GM23338 (cell line): ENCODE data around the gene CEP131. TPM values are rescaled to one million over a fixed set of nuclear protein-coding genes. Genes with fewer than 3 reads are reported as not detected.

Experiments used
- ATAC-seq: fragments of 200-7000 bp; cut with Tn5 transposase; 3 replicates; pipeline ENCODE4 v1.9.1; 2020
- DNase-seq: peaks from one replicate; pipeline ENCODE4 v3.0.0-alpha.2; 2015; ENCODE audit warnings: low spot score
- H2AFZ ChIP-seq: fragments of 200-600 bp; sonication (generic); 2 replicates; pipeline ENCODE4 v1.8.0; 2016; ENCODE audit warnings: antibody characterized with exemption, mild to moderate bottlenecking, moderate library complexity
- H3F3A ChIP-seq: fragments of 200-600 bp; sonication (generic); replicated peaks from 2 replicates; pipeline ENCODE4 v1.8.0; 2017; ENCODE audit warnings: antibody characterized with exemption, mixed run types, low read depth
- H3K27ac ChIP-seq: fragments of 200-600 bp; sonication (generic); 2 replicates; pipeline ENCODE4 v1.6.1; 2016; ENCODE audit warnings: low read depth
- H3K27me3 ChIP-seq: fragments of 200-600 bp; sonication (generic); 2 replicates; pipeline ENCODE4 v1.8.0; 2016; ENCODE audit warnings: mild to moderate bottlenecking, mixed run types, moderate library complexity; ENCODE audit not compliant: insufficient read depth
- H3K36me3 ChIP-seq: fragments of 200-600 bp; sonication (generic); 2 replicates; pipeline ENCODE4 v1.8.0; 2016; ENCODE audit warnings: mild to moderate bottlenecking; ENCODE audit not compliant: insufficient read depth
- H3K4me1 ChIP-seq: fragments of 200-600 bp; sonication (generic); 2 replicates; pipeline ENCODE4 v1.8.0; 2016; ENCODE audit warnings: mild to moderate bottlenecking, moderate library complexity; ENCODE audit not compliant: insufficient read depth
- H3K4me2 ChIP-seq: fragments of 200-600 bp; sonication (generic); 2 replicates; pipeline ENCODE4 v1.7.1; 2017; ENCODE audit warnings: mixed run types
- H3K4me3 ChIP-seq: fragments of 200-600 bp; sonication (generic); 2 replicates; pipeline ENCODE4 v1.6.1; 2016; ENCODE audit warnings: mixed run types
- H3K79me2 ChIP-seq: fragments of 200-600 bp; sonication (generic); replicated peaks from 2 replicates; pipeline ENCODE4 v1.8.0; 2017; ENCODE audit warnings: mild to moderate bottlenecking; ENCODE audit not compliant: insufficient read depth
- H3K9me2 ChIP-seq: fragments of 200-600 bp; sonication (generic); 2 replicates; pipeline ENCODE4 v1.8.0; 2017; ENCODE audit not compliant: insufficient read depth
- H4K20me1 ChIP-seq: fragments of 200-600 bp; sonication (generic); replicated peaks from 2 replicates; pipeline ENCODE4 v1.8.0; 2017; ENCODE audit warnings: mild to moderate bottlenecking; ENCODE audit not compliant: insufficient read depth
- H3K27ac Mint-ChIP-seq: 2 replicates; pipeline ENCODE4 v1.8.0; 2020; ENCODE audit warnings: inconsistent platforms, mild to moderate bottlenecking, moderate library complexity, mixed read lengths
- H3K27me3 Mint-ChIP-seq: 3 replicates; pipeline ENCODE4 v1.8.0; 2022; ENCODE audit warnings: low read depth, mild to moderate bottlenecking, moderate library complexity, mixed read lengths, inconsistent platforms; ENCODE audit not compliant: insufficient read depth, poor library complexity
- H3K36me3 Mint-ChIP-seq: 3 replicates; pipeline ENCODE4 v1.8.0; 2021; ENCODE audit warnings: low read depth, mild to moderate bottlenecking, inconsistent platforms, moderate library complexity, mixed read lengths
- H3K4me1 Mint-ChIP-seq: 3 replicates; pipeline ENCODE4 v1.8.0; 2020; ENCODE audit warnings: mild to moderate bottlenecking, inconsistent platforms, mixed read lengths
- H3K4me3 Mint-ChIP-seq: 3 replicates; pipeline ENCODE4 v1.8.0; 2021; ENCODE audit warnings: moderate library complexity, mild to moderate bottlenecking, inconsistent platforms, mixed read lengths
- H3K9me3 Mint-ChIP-seq: 3 replicates; pipeline ENCODE4 v1.8.0; 2020; ENCODE audit warnings: moderate library complexity, mild to moderate bottlenecking, inconsistent platforms, mixed read lengths
- CREB1 ChIP-seq: fragments of 250-450 bp; sonication (Bioruptor Pico); IDR thresholded peaks from 2 replicates; pipeline ENCODE4 v1.5.0; 2020; ENCODE audit warnings: low read depth, mild to moderate bottlenecking, moderate library complexity
- EZH2 ChIP-seq: fragments of 200-600 bp; sonication (generic); IDR thresholded peaks from one replicate; pipeline ENCODE4 v1.8.0; 2017; ENCODE audit warnings: antibody characterized with exemption, mild to moderate bottlenecking, low read depth; ENCODE audit not compliant: unreplicated experiment
- EZH2phosphoT487 ChIP-seq: fragments of 200-600 bp; sonication (generic); IDR thresholded peaks from one replicate; pipeline ENCODE4 v1.8.1; 2018; ENCODE audit warnings: antibody characterized with exemption; ENCODE audit not compliant: unreplicated experiment
- JUNB ChIP-seq: IDR thresholded peaks from one replicate; pipeline ENCODE4 v1.6.1; 2016; ENCODE audit warnings: antibody characterized with exemption; ENCODE audit not compliant: unreplicated experiment
- NANOG ChIP-seq: IDR thresholded peaks from 2 replicates; pipeline ENCODE4 v1.6.1; 2016; ENCODE audit warnings: antibody characterized with exemption, borderline replicate concordance
- POLR2AphosphoS5 ChIP-seq: IDR thresholded peaks from 2 replicates; pipeline ENCODE4 v1.6.1; 2016; ENCODE audit warnings: antibody characterized with exemption, low read depth
- STAT1 ChIP-seq: IDR thresholded peaks from one replicate; pipeline ENCODE4 v1.6.1; 2016; ENCODE audit warnings: antibody characterized with exemption; ENCODE audit not compliant: unreplicated experiment
- ZNF114 ChIP-seq: fragments of 250-450 bp; sonication (Bioruptor Pico); IDR thresholded peaks from 2 replicates; pipeline ENCODE4 v1.5.0; 2020; ENCODE audit warnings: mild to moderate bottlenecking, moderate library complexity
- ZNF331 ChIP-seq: fragments of 250-450 bp; sonication (Bioruptor Pico); IDR thresholded peaks from 2 replicates; pipeline ENCODE4 v1.5.0; 2020; ENCODE audit warnings: low read depth, mild to moderate bottlenecking, moderate library complexity
- polyA plus RNA-seq: library from polyadenylated mRNA; unstranded; fragments of >200 nt; fragmentation: Nextera tagmentation; extraction: Ambion mirVana; gene quantifications from 2 replicates; pipeline ENCODE4 v1.2.1, GENCODE V29; 2016
- total RNA-seq: library from RNA; depleted of rRNA; stranded (reverse); fragments of >200 nt; shearing (Covaris generic); gene quantifications from 2 replicates; pipeline ENCODE4 v1.2.3, GENCODE V29; 2014
- TF ChIP-seq, protein P1 (sequence below): IDR thresholded peaks from one replicate; pipeline ENCODE4 v1.6.1; 2018; ENCODE audit warnings: antibody characterized with exemption; ENCODE audit not compliant: unreplicated experiment
- TF ChIP-seq, protein P2 (sequence below), 2 experiments: fragments of 200-600 bp in 1 of 2; sonication (generic) in 1 of 2; conservative IDR thresholded peaks; 2 replicates each; pipeline versions ENCODE4 v1.5.1 to v1.6.1; 2016 to 2017; ENCODE audit warnings: antibody characterized with exemption in 2 of 2, low read depth in 2 of 2, mild to moderate bottlenecking in 2 of 2, moderate library complexity in 1 of 2
- TF ChIP-seq, protein P3 (sequence below): fragments of 250-450 bp; sonication (Bioruptor Pico); IDR thresholded peaks from 2 replicates; pipeline ENCODE4 v1.5.0; 2020; ENCODE audit warnings: mild to moderate bottlenecking, moderate library complexity
- TF ChIP-seq, protein P4 (sequence below): IDR thresholded peaks from 2 replicates; pipeline ENCODE4 v1.6.1; 2016; ENCODE audit warnings: antibody characterized with exemption

CEP131 gene
- total and polyA plus RNA-seq, 2 experiments from 2014 or later, result 26.8 to 35.5 TPM

DNA sequence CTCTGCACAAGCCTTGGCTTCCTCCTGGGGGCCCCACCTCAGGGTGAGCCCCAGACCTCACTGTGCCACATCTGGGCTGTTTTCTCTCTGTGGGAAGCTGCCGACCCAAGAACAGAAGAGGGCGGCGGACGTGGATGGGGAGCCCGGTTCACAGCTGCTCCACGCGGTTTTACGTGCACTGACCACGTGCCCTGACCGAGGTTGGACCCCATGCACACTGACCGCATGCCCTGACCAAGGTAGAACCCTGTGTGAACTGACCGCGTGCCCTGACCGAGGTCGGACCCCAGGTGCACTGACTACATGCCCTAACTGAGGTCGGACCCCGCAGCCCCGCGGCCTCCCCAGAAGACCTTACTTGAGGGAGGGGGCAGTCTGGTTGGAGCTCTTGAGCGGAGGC, 19.6 kb downstream of the CEP131 start:
- TF ChIP-seq, protein P1, sequence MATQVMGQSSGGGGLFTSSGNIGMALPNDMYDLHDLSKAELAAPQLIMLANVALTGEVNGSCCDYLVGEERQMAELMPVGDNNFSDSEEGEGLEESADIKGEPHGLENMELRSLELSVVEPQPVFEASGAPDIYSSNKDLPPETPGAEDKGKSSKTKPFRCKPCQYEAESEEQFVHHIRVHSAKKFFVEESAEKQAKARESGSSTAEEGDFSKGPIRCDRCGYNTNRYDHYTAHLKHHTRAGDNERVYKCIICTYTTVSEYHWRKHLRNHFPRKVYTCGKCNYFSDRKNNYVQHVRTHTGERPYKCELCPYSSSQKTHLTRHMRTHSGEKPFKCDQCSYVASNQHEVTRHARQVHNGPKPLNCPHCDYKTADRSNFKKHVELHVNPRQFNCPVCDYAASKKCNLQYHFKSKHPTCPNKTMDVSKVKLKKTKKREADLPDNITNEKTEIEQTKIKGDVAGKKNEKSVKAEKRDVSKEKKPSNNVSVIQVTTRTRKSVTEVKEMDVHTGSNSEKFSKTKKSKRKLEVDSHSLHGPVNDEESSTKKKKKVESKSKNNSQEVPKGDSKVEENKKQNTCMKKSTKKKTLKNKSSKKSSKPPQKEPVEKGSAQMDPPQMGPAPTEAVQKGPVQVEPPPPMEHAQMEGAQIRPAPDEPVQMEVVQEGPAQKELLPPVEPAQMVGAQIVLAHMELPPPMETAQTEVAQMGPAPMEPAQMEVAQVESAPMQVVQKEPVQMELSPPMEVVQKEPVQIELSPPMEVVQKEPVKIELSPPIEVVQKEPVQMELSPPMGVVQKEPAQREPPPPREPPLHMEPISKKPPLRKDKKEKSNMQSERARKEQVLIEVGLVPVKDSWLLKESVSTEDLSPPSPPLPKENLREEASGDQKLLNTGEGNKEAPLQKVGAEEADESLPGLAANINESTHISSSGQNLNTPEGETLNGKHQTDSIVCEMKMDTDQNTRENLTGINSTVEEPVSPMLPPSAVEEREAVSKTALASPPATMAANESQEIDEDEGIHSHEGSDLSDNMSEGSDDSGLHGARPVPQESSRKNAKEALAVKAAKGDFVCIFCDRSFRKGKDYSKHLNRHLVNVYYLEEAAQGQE, result no peak
- TF ChIP-seq, protein P2, sequence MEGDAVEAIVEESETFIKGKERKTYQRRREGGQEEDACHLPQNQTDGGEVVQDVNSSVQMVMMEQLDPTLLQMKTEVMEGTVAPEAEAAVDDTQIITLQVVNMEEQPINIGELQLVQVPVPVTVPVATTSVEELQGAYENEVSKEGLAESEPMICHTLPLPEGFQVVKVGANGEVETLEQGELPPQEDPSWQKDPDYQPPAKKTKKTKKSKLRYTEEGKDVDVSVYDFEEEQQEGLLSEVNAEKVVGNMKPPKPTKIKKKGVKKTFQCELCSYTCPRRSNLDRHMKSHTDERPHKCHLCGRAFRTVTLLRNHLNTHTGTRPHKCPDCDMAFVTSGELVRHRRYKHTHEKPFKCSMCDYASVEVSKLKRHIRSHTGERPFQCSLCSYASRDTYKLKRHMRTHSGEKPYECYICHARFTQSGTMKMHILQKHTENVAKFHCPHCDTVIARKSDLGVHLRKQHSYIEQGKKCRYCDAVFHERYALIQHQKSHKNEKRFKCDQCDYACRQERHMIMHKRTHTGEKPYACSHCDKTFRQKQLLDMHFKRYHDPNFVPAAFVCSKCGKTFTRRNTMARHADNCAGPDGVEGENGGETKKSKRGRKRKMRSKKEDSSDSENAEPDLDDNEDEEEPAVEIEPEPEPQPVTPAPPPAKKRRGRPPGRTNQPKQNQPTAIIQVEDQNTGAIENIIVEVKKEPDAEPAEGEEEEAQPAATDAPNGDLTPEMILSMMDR (conservative IDR thresholded peaks at IDR 0.05; ENCODE audit: low read depth in 2 of 2), result no peak
- TF ChIP-seq EZH2 (no peak), POLR2AphosphoS5 (no peak), EZH2phosphoT487 (no peak), CREB1 (CRISPR knock-in tag) (no peak), STAT1 (no peak), JUNB (no peak), ZNF331 (CRISPR knock-in tag) (no peak), NANOG (no peak), ZNF114 (CRISPR knock-in tag) (no peak)
- TF ChIP-seq, protein P3, sequence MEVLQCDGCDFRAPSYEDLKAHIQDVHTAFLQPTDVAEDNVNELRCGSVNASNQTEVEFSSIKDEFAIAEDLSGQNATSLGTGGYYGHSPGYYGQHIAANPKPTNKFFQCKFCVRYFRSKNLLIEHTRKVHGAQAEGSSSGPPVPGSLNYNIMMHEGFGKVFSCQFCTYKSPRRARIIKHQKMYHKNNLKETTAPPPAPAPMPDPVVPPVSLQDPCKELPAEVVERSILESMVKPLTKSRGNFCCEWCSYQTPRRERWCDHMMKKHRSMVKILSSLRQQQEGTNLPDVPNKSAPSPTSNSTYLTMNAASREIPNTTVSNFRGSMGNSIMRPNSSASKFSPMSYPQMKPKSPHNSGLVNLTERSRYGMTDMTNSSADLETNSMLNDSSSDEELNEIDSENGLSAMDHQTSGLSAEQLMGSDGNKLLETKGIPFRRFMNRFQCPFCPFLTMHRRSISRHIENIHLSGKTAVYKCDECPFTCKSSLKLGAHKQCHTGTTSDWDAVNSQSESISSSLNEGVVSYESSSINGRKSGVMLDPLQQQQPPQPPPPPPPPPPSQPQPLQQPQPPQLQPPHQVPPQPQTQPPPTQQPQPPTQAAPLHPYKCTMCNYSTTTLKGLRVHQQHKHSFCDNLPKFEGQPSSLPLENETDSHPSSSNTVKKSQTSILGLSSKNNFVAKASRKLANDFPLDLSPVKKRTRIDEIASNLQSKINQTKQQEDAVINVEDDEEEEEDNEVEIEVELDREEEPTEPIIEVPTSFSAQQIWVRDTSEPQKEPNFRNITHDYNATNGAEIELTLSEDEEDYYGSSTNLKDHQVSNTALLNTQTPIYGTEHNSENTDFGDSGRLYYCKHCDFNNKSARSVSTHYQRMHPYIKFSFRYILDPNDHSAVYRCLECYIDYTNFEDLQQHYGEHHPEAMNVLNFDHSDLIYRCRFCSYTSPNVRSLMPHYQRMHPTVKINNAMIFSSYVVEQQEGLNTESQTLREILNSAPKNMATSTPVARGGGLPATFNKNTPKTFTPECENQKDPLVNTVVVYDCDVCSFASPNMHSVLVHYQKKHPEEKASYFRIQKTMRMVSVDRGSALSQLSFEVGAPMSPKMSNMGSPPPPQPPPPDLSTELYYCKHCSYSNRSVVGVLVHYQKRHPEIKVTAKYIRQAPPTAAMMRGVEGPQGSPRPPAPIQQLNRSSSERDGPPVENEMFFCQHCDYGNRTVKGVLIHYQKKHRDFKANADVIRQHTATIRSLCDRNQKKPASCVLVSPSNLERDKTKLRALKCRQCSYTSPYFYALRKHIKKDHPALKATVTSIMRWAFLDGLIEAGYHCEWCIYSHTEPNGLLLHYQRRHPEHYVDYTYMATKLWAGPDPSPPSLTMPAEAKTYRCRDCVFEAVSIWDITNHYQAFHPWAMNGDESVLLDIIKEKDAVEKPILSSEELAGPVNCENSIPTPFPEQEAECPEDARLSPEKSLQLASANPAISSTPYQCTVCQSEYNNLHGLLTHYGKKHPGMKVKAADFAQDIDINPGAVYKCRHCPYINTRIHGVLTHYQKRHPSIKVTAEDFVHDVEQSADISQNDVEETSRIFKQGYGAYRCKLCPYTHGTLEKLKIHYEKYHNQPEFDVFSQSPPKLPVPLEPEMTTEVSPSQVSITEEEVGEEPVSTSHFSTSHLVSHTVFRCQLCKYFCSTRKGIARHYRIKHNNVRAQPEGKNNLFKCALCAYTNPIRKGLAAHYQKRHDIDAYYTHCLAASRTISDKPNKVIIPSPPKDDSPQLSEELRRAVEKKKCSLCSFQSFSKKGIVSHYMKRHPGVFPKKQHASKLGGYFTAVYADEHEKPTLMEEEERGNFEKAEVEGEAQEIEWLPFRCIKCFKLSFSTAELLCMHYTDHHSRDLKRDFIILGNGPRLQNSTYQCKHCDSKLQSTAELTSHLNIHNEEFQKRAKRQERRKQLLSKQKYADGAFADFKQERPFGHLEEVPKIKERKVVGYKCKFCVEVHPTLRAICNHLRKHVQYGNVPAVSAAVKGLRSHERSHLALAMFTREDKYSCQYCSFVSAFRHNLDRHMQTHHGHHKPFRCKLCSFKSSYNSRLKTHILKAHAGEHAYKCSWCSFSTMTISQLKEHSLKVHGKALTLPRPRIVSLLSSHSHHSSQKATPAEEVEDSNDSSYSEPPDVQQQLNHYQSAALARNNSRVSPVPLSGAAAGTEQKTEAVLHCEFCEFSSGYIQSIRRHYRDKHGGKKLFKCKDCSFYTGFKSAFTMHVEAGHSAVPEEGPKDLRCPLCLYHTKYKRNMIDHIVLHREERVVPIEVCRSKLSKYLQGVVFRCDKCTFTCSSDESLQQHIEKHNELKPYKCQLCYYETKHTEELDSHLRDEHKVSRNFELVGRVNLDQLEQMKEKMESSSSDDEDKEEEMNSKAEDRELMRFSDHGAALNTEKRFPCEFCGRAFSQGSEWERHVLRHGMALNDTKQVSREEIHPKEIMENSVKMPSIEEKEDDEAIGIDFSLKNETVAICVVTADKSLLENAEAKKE (CRISPR knock-in tag), result no peak
- TF ChIP-seq, protein P4, sequence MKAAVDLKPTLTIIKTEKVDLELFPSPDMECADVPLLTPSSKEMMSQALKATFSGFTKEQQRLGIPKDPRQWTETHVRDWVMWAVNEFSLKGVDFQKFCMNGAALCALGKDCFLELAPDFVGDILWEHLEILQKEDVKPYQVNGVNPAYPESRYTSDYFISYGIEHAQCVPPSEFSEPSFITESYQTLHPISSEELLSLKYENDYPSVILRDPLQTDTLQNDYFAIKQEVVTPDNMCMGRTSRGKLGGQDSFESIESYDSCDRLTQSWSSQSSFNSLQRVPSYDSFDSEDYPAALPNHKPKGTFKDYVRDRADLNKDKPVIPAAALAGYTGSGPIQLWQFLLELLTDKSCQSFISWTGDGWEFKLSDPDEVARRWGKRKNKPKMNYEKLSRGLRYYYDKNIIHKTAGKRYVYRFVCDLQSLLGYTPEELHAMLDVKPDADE, result no peak
- Histone ChIP-seq H3F3A (no peaks in the 10 kb centered on the region), H3K4me1 (no peaks in the 10 kb centered on the region), H3K79me2 (no peaks in the 10 kb centered on the region), H3K27me3 (no peaks in the 10 kb centered on the region), H3K36me3 (no peaks in the 10 kb centered on the region; the same call in 1 of the 2 replicates), H3K4me3 (no peak overlapping the region), H3K4me2 (no peak overlapping the region), H4K20me1 (no peaks in the 10 kb centered on the region), H3K27ac (no peak overlapping the region), H3K9me2 (no peaks in the 10 kb centered on the region), H2AFZ (no peak overlapping the region)
- no peak for ATAC-seq
- DNase-seq, result no peak
- no peak overlapping the region for H3K27ac Mint-ChIP-seq
- H3K4me1 Mint-ChIP-seq, result no peaks in the 10 kb centered on the region
- no peak overlapping the region for H3K4me3 Mint-ChIP-seq
- peaks cover 7% of the 10 kb centered on the region for H3K36me3 Mint-ChIP-seq
- peaks cover 5% of the 10 kb centered on the region for H3K27me3 Mint-ChIP-seq
- no peaks in the 10 kb centered on the region; the same call in 2 of the 3 replicates for H3K9me3 Mint-ChIP-seq
